HTR-8/SVneo (cell line): ENCODE measurements around the gene ADAMTSL2.
A peak's percentile ranks its signal among the peaks of the same experiment; 100 is the strongest.
"Not testable (repeated sequence)": the region's sequence is repeated elsewhere in the genome, so short reads cannot be mapped to it uniquely, and the experiment has no call there.

Experiments used
- DNase-seq: peaks from one replicate; pipeline ENCODE4 v3.0.0; 2011; ENCODE audit warnings: low spot score, mixed read lengths; ENCODE audit not compliant: insufficient read length
- FAIRE-seq: peaks from 2 replicates; lab custom pipeline; 2011; peaks lifted over from hg19 to GRCh38; lab: Jason Lieb, UNC

ADAMTSL2 gene

DNA sequence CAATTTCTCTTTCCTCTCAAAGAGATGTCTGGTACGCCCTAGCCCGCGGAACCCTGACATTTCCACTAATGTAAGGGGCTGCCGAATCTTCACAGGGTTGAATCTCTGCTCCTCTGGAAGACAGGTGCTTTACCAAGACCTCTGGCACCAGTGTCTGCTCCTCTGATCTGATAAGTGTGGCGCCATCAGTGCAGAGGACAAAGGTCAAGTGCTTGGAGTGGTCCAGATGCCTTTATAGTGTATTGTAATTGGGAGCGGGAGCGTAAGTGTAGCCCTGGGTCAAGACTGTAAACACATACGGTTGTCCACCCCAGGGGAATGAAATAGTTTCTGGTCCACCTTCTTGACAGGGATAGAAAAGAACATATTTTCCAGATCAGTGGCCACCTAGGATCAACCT, 17.7 kb downstream of the ADAMTSL2 start:
- DNase-seq = no peak
- FAIRE-seq = no peak

DNA sequence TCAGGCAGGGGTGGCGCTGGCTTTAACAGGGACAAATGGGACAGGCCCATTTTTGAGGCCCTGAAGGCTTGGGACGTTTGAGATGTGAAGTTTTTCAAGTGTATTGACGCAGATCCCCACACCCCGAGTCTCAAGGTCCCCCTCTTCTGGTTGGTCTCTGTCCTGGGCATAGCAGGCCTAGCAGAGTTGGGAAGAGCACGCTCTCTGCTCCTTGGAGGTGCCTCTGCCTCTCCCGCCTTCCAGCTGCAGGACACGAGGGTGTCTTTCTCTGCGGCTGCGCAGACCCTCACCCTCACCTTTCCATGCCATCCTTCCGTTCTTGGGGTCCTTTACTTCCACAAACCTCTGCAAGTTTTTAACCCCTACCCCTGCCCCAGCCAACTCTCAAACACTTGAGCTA, 18.6 kb downstream of the ADAMTSL2 start:
- DNase-seq (no peak), FAIRE-seq (no peak)

DNA sequence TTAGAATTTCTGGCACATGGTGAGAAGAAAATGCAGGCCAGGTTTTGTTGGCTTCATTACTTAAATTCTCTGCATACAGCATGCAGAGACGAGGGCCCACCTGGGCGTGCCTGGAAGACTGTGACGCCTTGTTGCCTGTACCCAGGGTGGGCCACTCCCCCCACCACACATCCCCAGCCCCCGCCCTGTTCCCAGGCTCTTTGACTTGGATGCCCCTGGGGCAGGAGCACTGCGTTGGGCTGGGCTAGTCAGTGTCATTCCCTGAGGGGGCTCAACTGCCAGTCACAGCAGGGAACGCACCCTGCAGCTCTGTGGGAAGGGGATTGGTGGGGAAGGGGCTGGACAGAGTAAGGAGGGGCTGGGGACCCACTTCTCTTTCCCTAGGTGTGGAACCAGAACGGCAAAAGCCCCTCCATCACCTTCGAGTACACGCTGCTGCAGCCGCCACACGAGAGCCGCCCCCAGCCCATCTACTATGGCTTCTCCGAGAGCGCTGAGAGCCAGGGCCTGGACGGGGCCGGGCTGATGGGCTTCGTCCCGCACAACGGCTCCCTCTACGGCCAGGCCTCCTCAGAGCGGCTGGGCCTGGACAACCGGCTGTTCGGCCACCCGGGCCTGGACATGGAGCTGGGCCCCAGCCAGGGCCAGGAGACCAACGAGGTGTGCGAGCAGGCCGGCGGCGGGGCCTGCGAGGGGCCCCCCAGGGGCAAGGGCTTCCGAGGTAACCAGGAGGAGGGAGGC, 19.6 kb downstream of the ADAMTSL2 start:
- DNase-seq = no peak
- no peak for FAIRE-seq

DNA sequence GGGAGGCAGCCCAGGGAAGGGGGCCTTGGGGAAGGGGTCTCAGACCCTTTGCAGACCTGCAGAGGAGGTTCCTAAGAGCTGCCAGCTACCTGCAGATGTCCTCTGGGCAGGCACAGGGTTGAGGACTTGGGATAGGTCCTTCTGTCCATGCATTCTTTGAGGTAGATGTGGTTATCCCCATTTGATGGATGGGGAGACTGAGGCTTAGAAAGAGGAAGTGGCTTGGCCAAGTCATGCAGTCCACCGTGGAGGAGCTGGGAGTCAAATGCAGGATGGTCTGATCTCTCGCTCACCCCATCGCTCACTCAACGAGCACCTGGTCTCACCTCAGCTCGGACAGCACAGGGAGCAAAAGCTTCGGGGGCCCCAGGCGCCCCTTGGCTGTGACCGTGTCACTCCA, 20.2 kb downstream of the ADAMTSL2 start:
- FAIRE-seq = no peak

DNA sequence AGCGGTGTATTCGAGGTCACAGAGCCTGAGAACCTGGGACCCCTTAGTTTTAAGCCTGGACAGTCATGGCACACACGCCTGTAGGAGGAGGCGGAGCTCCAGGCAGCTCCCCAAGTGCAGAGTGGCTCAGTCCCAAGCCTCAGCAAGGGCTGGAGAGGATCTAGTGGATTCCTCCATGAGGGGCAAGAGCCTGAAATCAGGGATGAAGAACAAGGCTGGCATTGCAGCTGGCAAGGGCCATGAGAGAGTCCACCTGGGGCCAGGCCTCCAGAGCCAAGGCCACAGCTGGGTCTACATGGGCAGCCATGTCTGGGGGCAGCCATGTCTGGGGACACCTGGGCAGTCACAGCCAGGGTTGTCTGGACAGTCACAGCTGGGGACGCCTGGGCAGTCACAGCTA, 21.9 kb downstream of the ADAMTSL2 start:
- FAIRE-seq = no peak
- DNase-seq = no peak

More for the DNA sequence above, 20.2 kb downstream of the ADAMTSL2 start:
- no peak for DNase-seq

DNA sequence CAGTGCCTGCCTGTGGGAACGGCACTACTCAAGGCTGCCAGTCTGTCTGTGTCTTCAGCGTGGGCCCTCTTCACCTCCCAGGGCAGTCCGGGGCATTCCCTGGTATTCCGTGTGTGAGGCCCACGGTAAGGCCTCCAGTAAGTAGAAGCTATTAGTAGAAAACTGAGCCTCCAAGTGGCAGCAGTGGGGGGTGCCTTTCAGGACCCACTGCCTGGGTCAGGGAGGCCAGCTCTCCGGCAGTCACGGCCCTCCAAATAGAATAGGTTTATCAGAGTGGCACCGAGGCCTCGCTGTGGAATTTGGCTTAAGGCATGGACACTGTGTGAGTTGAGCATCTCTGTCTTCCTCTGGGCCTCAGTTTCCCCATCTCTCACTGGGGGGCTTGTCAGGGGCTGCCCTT, 23.1 kb downstream of the ADAMTSL2 start:
- no peak for DNase-seq
- FAIRE-seq = no peak

DNA sequence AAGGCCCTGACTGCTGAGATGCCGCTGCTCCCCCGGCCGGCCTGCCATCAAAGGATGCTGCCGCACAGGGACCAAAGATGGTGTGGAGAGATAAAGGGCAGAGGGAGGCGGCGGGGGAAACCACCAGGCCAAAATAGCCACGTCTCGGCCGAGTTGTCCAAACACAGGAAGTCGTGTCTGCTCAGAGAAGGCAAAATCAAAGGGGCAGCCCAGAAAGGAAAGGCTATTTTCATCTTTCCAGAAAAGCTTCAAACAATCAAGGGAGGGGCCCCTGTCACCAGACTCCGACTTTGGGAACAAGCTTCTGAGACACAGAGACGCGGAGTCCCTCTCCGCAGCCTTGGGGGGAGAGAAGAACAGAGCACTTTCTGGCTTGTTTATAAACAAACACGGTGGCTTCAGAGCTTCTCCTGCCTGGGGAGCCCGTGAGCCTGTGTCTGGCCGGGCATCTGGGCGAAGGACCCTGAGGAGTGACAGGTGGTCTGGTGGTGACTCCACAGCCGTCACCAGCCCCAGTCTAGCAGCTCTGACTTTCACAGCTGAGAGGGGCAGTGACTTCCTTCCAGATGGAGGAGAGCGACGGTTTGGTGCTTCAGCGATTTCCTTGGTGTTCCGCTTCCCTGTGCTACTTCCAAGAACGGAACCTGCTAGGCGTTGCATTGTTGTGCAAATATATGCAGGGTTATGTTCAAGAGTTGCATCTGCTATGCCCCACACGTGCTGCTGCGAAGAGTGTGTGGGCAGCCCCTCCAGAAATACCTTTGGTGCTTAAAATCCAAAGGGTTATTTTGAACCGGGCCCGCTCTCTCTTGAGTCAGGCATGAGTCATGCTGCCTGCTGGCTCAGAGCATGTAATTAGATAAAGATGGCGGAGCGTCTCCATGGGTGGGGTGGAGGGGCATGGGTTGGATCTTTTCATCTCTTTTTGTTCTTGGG, 24.0 kb downstream of the ADAMTSL2 start:
- peak; percentile 57 for DNase-seq
- no peak for FAIRE-seq

DNA sequence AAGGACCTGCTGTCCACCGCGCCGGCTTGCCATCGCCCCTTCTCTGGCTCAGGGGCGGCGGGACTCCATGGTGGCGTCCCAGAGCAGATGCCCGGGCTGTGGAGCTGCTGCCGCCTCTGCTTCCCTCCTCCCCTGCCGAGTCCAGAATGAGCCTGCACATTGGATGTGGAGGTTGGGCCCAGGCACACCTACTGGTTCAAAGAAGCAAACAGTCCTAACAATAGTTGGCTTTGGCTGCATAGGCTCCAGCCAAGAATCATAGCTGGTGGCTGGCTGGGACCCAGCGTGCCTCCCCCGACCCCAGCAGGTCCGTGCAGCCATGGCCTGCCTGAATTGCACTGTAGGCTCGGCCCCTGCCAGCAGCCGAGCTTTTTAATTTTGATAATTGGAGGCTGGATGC, 25.8 kb downstream of the ADAMTSL2 start:
- DNase-seq (no peak), FAIRE-seq (no peak)

DNA sequence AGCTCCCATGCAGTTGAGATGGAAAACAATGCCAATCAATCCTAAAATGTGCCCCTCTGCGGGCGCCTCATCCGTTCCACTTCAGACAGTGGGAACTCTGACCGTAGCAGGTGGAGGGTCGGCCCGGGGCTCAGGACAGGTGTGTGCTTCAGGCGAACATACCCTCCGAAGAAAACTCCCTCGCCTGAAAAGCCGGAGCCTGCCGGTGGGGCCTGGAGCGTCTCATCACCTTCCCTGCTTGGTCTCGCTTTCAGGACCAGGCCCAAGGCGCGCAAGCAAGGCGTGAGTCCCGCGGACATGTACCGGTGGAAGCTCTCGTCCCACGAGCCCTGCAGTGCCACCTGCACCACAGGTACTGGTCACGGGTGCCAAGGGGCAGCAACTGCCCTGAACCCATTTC, 26.4 kb downstream of the ADAMTSL2 start:
- DNase-seq (no peak), FAIRE-seq (no peak)

DNA sequence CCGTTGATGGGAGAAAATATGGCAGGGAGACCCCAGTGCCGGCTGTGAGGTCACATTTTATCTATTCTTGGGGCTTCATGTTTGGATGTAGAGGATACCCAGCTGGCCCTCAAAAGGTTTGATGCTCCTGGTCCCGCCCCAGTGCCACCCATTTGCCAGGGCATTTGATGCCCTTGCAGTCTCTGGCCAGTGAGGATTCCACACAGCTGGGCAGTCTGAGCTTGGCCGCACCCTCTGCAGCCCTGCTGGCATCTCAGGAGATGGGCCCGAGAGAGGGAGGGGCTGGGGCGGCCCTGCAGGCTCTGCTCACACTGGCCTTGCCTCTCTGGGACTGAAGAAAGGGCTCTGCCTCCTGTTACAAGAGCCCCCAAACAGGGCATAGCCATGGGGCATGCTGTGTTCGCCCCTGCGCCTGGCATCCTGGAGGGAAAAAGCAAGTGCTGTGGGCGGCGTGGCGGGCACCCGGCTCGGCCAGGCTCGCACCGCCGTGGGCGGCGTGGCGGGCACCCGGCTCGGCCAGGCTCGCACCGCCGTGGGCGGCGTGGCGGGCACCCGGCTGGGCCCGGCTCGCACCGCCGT, 27.6 kb downstream of the ADAMTSL2 start:
- FAIRE-seq = no peak
- DNase-seq = no peak

DNA sequence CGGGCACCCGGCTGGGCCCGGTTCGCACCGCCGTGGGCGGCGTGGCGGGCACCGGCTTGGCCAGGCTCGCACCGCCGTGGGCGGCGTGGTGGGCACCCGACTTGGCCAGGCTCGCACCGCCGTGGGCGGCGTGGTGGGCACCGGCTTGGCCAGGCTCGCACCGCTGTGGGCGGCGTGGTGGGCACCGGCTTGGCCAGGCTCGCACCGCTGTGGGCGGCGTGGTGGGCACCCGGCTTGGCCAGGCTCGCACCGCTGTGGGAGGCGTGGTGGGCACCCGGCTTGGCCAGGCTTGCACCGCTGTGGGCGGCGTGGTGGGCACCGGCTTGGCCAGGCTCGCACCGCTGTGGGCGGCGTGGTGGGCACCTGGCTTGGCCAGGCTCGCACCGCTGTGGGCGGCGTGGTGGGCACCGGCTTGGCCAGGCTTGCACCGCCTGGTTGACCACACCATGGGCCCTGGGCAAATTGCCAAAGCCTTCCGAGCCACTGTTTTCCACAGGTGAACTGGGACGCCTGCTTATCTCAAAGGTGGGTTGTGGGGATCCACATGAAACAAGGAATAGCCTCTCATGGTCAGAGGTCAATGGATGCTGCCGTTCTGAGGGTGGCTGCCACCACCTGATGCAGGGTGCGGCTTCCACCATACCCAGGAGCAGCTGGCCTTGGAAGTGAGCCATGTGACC, 28.2 kb downstream of the ADAMTSL2 start:
- DNase-seq (no peak), FAIRE-seq (no peak)

DNA sequence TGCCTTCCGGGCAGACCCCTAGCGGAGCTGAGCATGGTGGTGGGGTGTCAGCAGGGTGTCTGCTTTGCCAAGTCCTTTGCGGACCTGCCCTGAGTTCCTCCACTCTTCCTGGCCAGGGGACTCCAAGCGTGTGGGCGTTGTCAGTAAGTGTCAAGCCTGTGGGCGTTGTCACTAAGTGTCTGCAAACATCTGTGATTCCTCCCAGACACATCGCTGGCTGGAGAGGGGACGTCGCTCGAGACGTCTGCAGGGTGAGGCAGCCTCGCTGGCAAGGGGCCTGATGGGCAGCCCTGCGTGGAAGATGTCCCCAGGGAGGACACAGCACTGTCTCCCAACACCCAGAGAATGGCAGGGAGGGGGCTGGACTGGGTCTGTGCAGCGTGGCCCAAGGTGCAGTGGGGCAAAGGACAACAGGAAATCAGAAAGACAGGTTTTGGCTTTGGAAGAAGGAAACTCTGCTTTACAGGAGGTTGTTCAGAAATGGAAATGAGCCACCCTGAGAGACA, 28.8 kb downstream of the ADAMTSL2 start:
- DNase-seq (no peak), FAIRE-seq (no peak)

DNA sequence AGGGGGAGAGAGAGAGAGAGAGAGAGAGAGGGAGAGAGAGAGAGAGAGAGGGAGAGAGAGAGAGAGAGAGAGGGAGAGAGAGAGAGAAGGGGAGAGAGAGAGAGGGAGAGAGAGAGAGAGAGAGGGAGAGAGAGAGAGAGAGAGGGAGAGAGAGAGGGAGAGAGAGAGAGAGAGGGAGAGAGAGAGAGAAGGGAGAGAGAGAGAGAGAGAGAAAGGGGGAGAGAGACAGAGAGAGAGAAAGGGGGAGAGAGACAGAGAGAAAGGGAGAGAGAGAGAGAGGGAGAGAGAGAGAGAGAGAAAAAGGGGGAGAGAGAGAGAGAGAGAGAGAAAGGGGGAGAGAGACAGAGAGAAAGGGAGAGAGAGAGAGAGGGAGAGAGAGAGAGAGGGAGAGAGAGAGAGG, 29.3 kb downstream of the ADAMTSL2 start:
- DNase-seq, FAIRE-seq: not testable (repeated sequence)

DNA sequence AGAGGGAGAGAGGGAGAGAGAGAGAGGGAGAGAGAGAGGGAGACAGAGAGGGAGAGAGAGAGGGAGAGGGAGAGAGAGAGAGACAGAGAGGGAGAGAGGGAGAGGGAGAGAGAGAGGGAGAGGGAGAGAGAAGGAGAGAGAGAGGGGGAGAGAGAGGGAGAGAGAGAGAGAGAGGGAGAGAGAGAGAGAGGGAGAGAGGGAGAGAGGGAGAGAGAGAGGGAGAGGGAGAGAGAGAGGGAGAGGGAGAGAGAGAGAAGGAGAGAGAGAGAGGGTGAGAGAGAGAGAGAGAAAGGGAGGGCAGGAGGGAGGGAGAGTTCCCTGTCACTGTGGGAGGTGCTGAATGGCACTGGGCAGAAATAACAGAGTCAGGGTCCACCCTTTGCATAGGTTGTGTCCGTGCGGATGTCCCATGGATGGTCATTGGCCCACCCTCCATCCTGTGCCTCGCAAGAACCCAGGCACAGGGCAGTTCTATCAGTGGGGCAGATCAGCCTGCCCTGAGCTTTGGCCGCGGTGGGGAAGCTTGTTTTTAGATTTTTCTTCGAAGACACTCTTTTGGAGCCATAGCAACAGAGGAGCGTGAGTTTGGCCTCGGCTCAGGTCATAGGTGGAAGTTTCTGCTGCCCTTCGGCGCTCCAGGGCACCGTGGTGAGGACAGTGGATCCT, 30.1 kb downstream of the ADAMTSL2 start:
- no peak for FAIRE-seq
- DNase-seq = no peak

DNA sequence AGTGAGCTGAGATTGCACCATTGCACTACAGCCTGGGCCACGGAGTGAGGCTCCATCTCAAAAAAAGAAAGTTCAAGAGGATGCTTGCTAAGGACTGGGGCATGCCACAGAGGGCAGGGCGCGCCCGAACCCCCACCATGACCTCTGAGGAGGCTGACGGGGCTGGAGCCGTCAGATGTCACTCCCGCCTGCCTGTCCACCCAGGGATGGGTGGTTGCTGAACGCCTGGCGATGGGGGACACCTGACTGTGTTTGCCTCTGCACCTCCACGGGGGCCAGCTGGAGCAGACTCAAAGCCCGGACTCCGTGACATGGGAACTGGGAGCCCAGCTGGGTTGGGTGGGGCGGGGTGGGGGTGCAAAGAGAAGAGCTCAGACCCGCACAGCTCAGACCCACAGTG, 31.9 kb downstream of the ADAMTSL2 start:
- FAIRE-seq = no peak
- DNase-seq = no peak

DNA sequence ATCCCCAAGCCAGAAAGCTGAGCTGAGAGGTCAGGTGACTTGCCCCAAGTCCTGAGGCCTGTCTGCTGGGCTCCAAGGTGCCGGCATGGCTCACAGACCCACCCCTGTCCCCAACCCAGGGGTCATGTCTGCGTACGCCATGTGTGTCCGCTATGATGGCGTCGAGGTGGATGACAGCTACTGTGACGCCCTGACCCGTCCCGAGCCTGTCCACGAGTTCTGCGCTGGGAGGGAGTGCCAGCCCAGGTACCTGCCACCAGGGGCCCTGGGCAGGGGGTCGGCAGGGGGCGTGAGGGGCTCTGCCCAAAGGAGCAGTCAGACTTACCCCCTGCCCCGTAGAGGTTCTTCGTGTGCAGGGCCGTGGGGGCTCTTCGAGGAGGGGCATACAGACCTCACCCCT, 32.3 kb downstream of the ADAMTSL2 start:
- FAIRE-seq (no peak), DNase-seq (no peak)

DNA sequence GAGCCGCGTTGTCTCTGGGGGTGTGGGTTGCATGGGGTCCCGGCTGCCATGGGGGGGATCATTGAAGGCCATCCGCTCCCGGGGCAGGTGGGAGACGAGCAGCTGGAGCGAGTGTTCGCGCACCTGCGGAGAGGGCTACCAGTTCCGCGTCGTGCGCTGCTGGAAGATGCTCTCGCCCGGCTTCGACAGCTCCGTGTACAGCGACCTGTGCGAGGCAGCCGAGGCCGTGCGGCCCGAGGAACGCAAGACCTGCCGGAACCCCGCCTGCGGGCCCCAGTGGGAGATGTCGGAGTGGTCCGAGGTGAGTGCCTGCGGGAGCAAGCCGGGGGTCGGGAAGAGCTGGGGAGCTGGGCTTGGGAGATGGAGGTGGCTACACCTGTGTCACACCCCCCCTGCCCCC, 33.7 kb downstream of the ADAMTSL2 start:
- FAIRE-seq = no peak

DNA sequence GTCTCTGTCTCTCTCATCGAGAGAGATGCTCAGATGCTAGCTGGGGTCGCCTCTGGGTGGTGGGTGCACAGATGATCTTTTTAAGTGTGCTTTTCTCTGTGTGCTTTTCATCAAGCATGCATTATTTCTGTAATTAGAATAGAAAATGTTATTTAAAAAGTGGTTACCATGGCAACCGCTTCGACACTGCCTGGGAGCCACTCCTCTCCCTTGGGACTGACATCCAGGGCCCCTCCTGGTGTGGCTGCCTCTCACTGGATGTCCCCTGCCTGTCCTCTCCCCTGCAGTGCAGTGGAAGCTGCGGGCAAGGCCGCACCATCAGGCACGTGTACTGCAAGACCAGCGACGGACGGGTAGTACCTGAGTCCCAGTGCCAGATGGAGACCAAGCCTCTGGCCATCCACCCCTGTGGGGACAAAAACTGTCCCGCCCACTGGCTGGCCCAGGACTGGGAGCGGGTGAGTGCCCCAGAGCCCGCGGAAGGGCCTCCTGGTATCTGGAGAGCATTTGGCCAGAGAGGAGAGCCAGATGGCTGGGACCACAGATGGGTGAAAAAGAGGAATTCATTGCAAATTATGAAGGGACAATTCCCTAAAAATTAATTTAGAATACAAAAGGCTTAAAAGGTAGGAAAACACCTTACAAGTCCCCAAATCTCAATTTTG, 34.7 kb downstream of the ADAMTSL2 start:
- DNase-seq (no peak), FAIRE-seq (no peak)

More for the DNA sequence above, 33.7 kb downstream of the ADAMTSL2 start:
- no peak for DNase-seq
